Keratinocyte (primary cell): ENCODE results near the gene P2RY8. TPM values are rescaled to one million over a fixed set of nuclear protein-coding genes. Genes with fewer than 3 reads are reported as not detected.

Experiments
- DNase-seq: peaks from one replicate; pipeline ENCODE4 v3.0.0-alpha.2; 2011; ENCODE audit warnings: low read depth, missing footprints, low spot score
- FAIRE-seq: peaks from 2 replicates; lab custom pipeline; 2011; peaks lifted over from hg19 to GRCh38; lab: Jason Lieb, UNC
- H2AFZ ChIP-seq: 2 replicates; pipeline ENCODE4 v1.6.0; 2012; ENCODE audit warnings: low read length, control low read depth, inconsistent platforms; ENCODE audit not compliant: control insufficient read depth
- H3K27ac ChIP-seq: 2 replicates; pipeline ENCODE4 v1.5.1; 2011; ENCODE audit warnings: low read length; ENCODE audit not compliant: control insufficient read depth, insufficient read depth
- H3K27me3 ChIP-seq: 3 replicates; pipeline ENCODE4 v1.6.0; 2011; ENCODE audit warnings: low read length; ENCODE audit not compliant: control insufficient read depth, insufficient read depth; ENCODE audit errors: extremely low read depth
- H3K36me3 ChIP-seq, 2 experiments: 2 replicates in 1 of 2; 3 replicates in 1 of 2; pipeline ENCODE4 v1.5.1; 2011; ENCODE audit warnings: low read length in 2 of 2, mild to moderate bottlenecking in 1 of 2; ENCODE audit not compliant: control insufficient read depth in 2 of 2, insufficient read depth in 2 of 2; ENCODE audit errors: extremely low read depth in 1 of 2
- H3K4me1 ChIP-seq: 3 replicates; pipeline ENCODE4 v1.5.1; 2011; ENCODE audit warnings: low read length; ENCODE audit not compliant: control insufficient read depth, insufficient read depth; ENCODE audit errors: extremely low read depth
- H3K4me2 ChIP-seq: 3 replicates; pipeline ENCODE4 v1.6.0; 2011; ENCODE audit warnings: low read depth, low read length; ENCODE audit not compliant: control insufficient read depth, insufficient read depth; ENCODE audit errors: extremely low read depth
- H3K4me3 ChIP-seq, 3 experiments: fragments of 200-600 bp in 1 of 3; sonication (generic) in 1 of 3; 2 replicates in 2 of 3; 3 replicates in 1 of 3; pipeline ENCODE4 v1.5.1; 2011 to 2016; ENCODE audit warnings: low read length in 3 of 3, mild to moderate bottlenecking in 3 of 3, control low read depth in 2 of 3, inconsistent platforms in 1 of 3, low read depth in 1 of 3, mixed read lengths in 1 of 3, mixed run types in 1 of 3, moderate library complexity in 1 of 3; ENCODE audit not compliant: control insufficient read depth in 2 of 3, insufficient read depth in 2 of 3; ENCODE audit errors: extremely low read depth in 1 of 3
- H3K79me2 ChIP-seq: 2 replicates; pipeline ENCODE4 v1.6.0; 2012; ENCODE audit warnings: low read length; ENCODE audit not compliant: control insufficient read depth, insufficient read depth
- H3K9ac ChIP-seq: 3 replicates; pipeline ENCODE4 v1.6.0; 2011; ENCODE audit warnings: low read length; ENCODE audit not compliant: control insufficient read depth, insufficient read depth; ENCODE audit errors: extremely low read depth
- H3K9me1 ChIP-seq: 3 replicates; pipeline ENCODE4 v1.6.0; 2011; ENCODE audit warnings: low read length; ENCODE audit not compliant: control insufficient read depth, insufficient read depth; ENCODE audit errors: extremely low read depth
- H3K9me3 ChIP-seq: 2 replicates; pipeline ENCODE4 v1.5.1; 2012; ENCODE audit warnings: low read depth, low read length; ENCODE audit not compliant: control insufficient read depth
- H4K20me1 ChIP-seq: 3 replicates; pipeline ENCODE4 v1.6.0; 2011; ENCODE audit warnings: low read length; ENCODE audit not compliant: control insufficient read depth, insufficient read depth; ENCODE audit errors: extremely low read depth
- EZH2 ChIP-seq: IDR thresholded peaks from one replicate; pipeline ENCODE4 v1.6.1; 2012; ENCODE audit warnings: inconsistent platforms, mild to moderate bottlenecking, low read length, moderate library complexity
- dilution Hi-C: fragments of 300-500 bp; cut with MboI; formaldehyde crosslinking; loops from one replicate; pipeline ENCODE4 v1.7.0; 2020; ENCODE audit warnings: low sequenced_read_pairs; ENCODE audit not compliant: extremely low pct_ligation_motif_present
- polyA plus RNA-seq, 5 experiments: library from polyadenylated mRNA; depleted of rRNA in 3 of 5; stranded (reverse) in 3 of 5; stranded (forward) in 1 of 5; unstranded in 1 of 5; fragments of >200 nt; gene quantifications; 1 replicate in 1 of 5; 2 replicates in 3 of 5; 3 replicates in 1 of 5; pipeline versions ENCODE4 v1.2.1 to v1.2.3, GENCODE V29; 2011 to 2012; ENCODE audit warnings: missing spikeins in 2 of 5, low read depth in 1 of 5, low replicate concordance in 1 of 5
- TF ChIP-seq, protein P1 (sequence below), 3 experiments: IDR thresholded peaks in 1 of 3; conservative IDR thresholded peaks in 1 of 3; optimal IDR thresholded peaks in 1 of 3; 2 replicates in 2 of 3; 3 replicates in 1 of 3; pipeline versions ENCODE3 to v1.5.1; 2011; ENCODE audit warnings: low read length in 3 of 3, mild to moderate bottlenecking in 3 of 3, moderate library complexity in 2 of 3, control low read depth in 1 of 3, inconsistent platforms in 1 of 3; ENCODE audit not compliant: insufficient read depth in 2 of 3; ENCODE audit errors: extremely low read depth in 1 of 3

Gene P2RY8
- polyA plus RNA-seq, 1 donor (not counting 4 experiments of a cell fraction or from before 2014, with no cell fraction given): not detected

DNA sequence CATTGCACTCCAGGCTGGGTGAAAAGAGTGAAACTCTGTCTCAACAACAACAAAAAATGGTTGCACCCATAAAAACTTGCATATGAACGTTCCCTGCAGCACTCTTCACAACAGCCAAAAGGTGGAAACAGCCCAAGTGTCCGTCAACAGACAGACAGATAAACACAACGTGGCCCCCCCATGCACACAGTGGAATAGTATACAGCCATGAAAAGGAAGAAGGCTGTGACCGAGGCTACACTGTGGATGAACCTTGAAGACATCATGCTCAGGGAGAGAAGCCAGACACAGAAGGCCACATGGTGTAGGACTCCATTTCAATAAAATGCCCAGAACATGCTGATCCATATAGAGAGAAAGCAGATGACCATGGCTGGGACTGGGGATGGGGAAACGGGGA lies 50.8 kb downstream of the P2RY8 start:
- H2AFZ ChIP-seq: no peak overlapping the region
- H3K9me1 ChIP-seq: no peaks in the 10 kb centered on the region
- dilution Hi-C loops: no loop called here
- H4K20me1 ChIP-seq: no peaks in the 10 kb centered on the region
- no peak for FAIRE-seq
- no peak overlapping the region for H3K4me2 ChIP-seq
- H3K4me3 ChIP-seq: no peak overlapping the region
- H3K27ac ChIP-seq: no peak overlapping the region
- no peaks in the 10 kb centered on the region for H3K27me3 ChIP-seq
- no peak overlapping the region for H3K9ac ChIP-seq
- H3K79me2 ChIP-seq: no peaks in the 10 kb centered on the region
- no peaks in the 10 kb centered on the region for H3K36me3 ChIP-seq
- H3K9me3 ChIP-seq: peaks cover 5% of the 10 kb centered on the region
- DNase-seq: no peak
- TF ChIP-seq EZH2: no peak
- TF ChIP-seq, protein P1, sequence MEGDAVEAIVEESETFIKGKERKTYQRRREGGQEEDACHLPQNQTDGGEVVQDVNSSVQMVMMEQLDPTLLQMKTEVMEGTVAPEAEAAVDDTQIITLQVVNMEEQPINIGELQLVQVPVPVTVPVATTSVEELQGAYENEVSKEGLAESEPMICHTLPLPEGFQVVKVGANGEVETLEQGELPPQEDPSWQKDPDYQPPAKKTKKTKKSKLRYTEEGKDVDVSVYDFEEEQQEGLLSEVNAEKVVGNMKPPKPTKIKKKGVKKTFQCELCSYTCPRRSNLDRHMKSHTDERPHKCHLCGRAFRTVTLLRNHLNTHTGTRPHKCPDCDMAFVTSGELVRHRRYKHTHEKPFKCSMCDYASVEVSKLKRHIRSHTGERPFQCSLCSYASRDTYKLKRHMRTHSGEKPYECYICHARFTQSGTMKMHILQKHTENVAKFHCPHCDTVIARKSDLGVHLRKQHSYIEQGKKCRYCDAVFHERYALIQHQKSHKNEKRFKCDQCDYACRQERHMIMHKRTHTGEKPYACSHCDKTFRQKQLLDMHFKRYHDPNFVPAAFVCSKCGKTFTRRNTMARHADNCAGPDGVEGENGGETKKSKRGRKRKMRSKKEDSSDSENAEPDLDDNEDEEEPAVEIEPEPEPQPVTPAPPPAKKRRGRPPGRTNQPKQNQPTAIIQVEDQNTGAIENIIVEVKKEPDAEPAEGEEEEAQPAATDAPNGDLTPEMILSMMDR (optimal IDR thresholded peaks at IDR 0.05 in 1 of 3, IDR thresholded peaks at IDR 0.05 in 1 of 3, conservative IDR thresholded peaks at IDR 0.05 in 1 of 3; ENCODE audit: extremely low read depth in 1 of 3, insufficient read depth in 2 of 3, low read length in 3 of 3): no peak
- H3K4me1 ChIP-seq: no peaks in the 10 kb centered on the region

DNA sequence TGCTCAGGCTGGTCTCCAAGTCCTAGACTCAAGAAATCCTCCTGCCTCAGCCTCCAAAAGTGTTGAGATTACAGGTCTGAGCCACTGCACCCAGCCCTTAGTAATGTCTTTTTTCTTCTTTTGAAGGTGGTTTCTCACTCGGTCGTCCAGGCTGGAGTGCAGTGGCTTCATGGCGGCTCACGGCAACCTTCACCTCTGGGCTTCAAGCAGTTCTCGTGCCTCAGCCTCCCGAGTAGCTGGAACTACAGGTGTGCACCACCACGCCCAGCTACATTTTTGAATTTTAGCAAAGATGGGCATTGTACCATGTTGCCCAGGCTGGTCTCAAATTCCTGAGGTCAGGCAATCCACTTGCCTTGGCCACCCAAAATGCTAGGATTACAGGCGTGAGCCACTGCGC lies 52.0 kb downstream of the P2RY8 start:
- Histone ChIP-seq H3K9me1 (no peaks in the 10 kb centered on the region), H3K4me3 (no peak overlapping the region), H3K36me3 (no peaks in the 10 kb centered on the region), H3K4me2 (no peak overlapping the region), H2AFZ (no peak overlapping the region), H3K9ac (no peak overlapping the region), H3K27me3 (no peaks in the 10 kb centered on the region), H4K20me1 (no peaks in the 10 kb centered on the region), H3K79me2 (no peaks in the 10 kb centered on the region), H3K27ac (no peak overlapping the region), H3K9me3 (peaks cover 4% of the 10 kb centered on the region), H3K4me1 (no peaks in the 10 kb centered on the region)
- FAIRE-seq (no peak), DNase-seq (no peak)
- TF ChIP-seq EZH2: no peak
- TF ChIP-seq, protein P1 (optimal IDR thresholded peaks at IDR 0.05 in 1 of 3, IDR thresholded peaks at IDR 0.05 in 1 of 3, conservative IDR thresholded peaks at IDR 0.05 in 1 of 3; ENCODE audit: extremely low read depth in 1 of 3, insufficient read depth in 2 of 3, low read length in 3 of 3): no peak
- dilution Hi-C loops: no loop called here
